H1 (cell line): ENCODE data around the gene IL19. TPM values are rescaled to one million over a fixed set of nuclear protein-coding genes. Genes with fewer than 3 reads are reported as not detected.

Experiments used
- CTCF ChIA-PET: fragments of 300-600 bp; sonication (Branson Sonifier 250); formaldehyde crosslinking; loops from one replicate; lab custom pipeline; 2021; ENCODE audit not compliant: partially characterized antibody; lab: Charles Lee
- POLR2A ChIA-PET: fragments of 300-600 bp; sonication (Branson Sonifier 250); formaldehyde crosslinking; loops from one replicate; lab custom pipeline; 2021; ENCODE audit warnings: inconsistent platforms; ENCODE audit not compliant: partially characterized antibody; lab: Charles Lee
- DNase-seq, 2 experiments: peaks; one replicate each; pipeline versions ENCODE4 v3.0.0 to v3.0.0-alpha.2; 2010 to 2022; ENCODE audit warnings: low spot score in 2 of 2, low read depth in 1 of 2, mixed read lengths in 1 of 2
- FAIRE-seq: peaks from 2 replicates; lab custom pipeline; 2011; peaks lifted over from hg19 to GRCh38; lab: Jason Lieb, UNC
- H2AFZ ChIP-seq: 2 replicates; pipeline ENCODE4 v1.8.1; 2012; ENCODE audit warnings: low read length, inconsistent platforms
- H2AK5ac ChIP-seq: 2 replicates; pipeline ENCODE4 v1.6.1; 2013; ENCODE audit warnings: low read depth, low read length
- H2BK120ac ChIP-seq: replicated peaks from 2 replicates; pipeline ENCODE3; 2013; ENCODE audit warnings: low read depth, low read length, inconsistent platforms
- H2BK12ac ChIP-seq: 2 replicates; pipeline ENCODE4 v1.6.1; 2013; ENCODE audit warnings: low read depth, low read length
- H2BK15ac ChIP-seq: 2 replicates; pipeline ENCODE4 v1.6.1; 2013; ENCODE audit warnings: low read length
- H2BK20ac ChIP-seq: 2 replicates; pipeline ENCODE4 v1.6.1; 2013; ENCODE audit warnings: low read length
- H2BK5ac ChIP-seq: 2 replicates; pipeline ENCODE4 v1.6.1; 2013; ENCODE audit warnings: low read depth, low read length
- H3K14ac ChIP-seq: 2 replicates; pipeline ENCODE4 v1.6.1; 2013; ENCODE audit warnings: inconsistent platforms; ENCODE audit not compliant: insufficient read length
- H3K18ac ChIP-seq: 2 replicates; pipeline ENCODE4 v1.6.1; 2013; ENCODE audit warnings: low read length; ENCODE audit errors: extremely low read depth
- H3K23ac ChIP-seq: 2 replicates; pipeline ENCODE4 v1.6.1; 2013; ENCODE audit warnings: inconsistent platforms; ENCODE audit not compliant: insufficient read length
- H3K23me2 ChIP-seq: 2 replicates; pipeline ENCODE4 v1.6.1; 2013; ENCODE audit warnings: low read depth, low read length
- H3K27ac ChIP-seq: 2 replicates; pipeline ENCODE4 v1.6.1; 2011; ENCODE audit warnings: low read depth, low read length, inconsistent platforms
- H3K27me3 ChIP-seq, 4 experiments: replicated peaks in 1 of 4; 1 replicate in 1 of 4; 2 replicates in 3 of 4; pipeline versions ENCODE4 v1.6.1 to v1.8.1; 2011 to 2013; ENCODE audit warnings: low read length in 3 of 4, mild to moderate bottlenecking in 3 of 4, inconsistent platforms in 2 of 4, mixed read lengths in 2 of 4, moderate library complexity in 1 of 4; ENCODE audit not compliant: control insufficient read depth in 3 of 4, insufficient read depth in 3 of 4; ENCODE audit errors: extremely low read depth in 1 of 4
- H3K36me3 ChIP-seq, 4 experiments: 2 replicates each; pipeline versions ENCODE4 v1.6.1 to v1.8.1; 2011 to 2013; ENCODE audit warnings: mild to moderate bottlenecking in 4 of 4, low read length in 3 of 4, moderate library complexity in 2 of 4, control low read depth in 1 of 4, inconsistent platforms in 1 of 4; ENCODE audit not compliant: insufficient read depth in 4 of 4, control insufficient read depth in 2 of 4
- H3K4ac ChIP-seq: replicated peaks from 2 replicates; pipeline ENCODE3; 2013; ENCODE audit warnings: low read length, low read depth, mixed read lengths, inconsistent platforms; ENCODE audit not compliant: insufficient read length
- H3K4me1 ChIP-seq, 4 experiments: replicated peaks in 1 of 4; 1 replicate in 1 of 4; 2 replicates in 3 of 4; pipeline versions ENCODE4 v1.6.1 to v1.8.1; 2011 to 2013; ENCODE audit warnings: low read length in 3 of 4, inconsistent platforms in 2 of 4, mixed read lengths in 1 of 4; ENCODE audit not compliant: insufficient read depth in 4 of 4, control insufficient read depth in 3 of 4
- H3K4me2 ChIP-seq, 2 experiments: 2 replicates each; pipeline versions ENCODE4 v1.6.1 to v1.8.1; 2011 to 2013; ENCODE audit warnings: low read depth in 2 of 2, low read length in 2 of 2, control low read depth in 1 of 2, inconsistent platforms in 1 of 2, mild to moderate bottlenecking in 1 of 2; ENCODE audit not compliant: insufficient read depth in 1 of 2
- H3K4me3 ChIP-seq, 4 experiments: fragments of 200-600, 300-600 bp in 1 of 4; sonication (generic), shearing (Covaris generic), sonication (Bioruptor Twin) in 1 of 4; 2 replicates each; pipeline versions ENCODE4 v1.5.1 to v1.8.1; 2011 to 2016; ENCODE audit warnings: low read length in 4 of 4, low read depth in 3 of 4, control low read depth in 2 of 4, inconsistent platforms in 2 of 4, mild to moderate bottlenecking in 2 of 4, mixed read lengths in 1 of 4, moderate library complexity in 1 of 4; ENCODE audit not compliant: insufficient read depth in 2 of 4; ENCODE audit errors: extremely low read depth in 1 of 4
- H3K56ac ChIP-seq: replicated peaks from 2 replicates; pipeline ENCODE3; 2013; ENCODE audit warnings: low read depth, mild to moderate bottlenecking, mixed read lengths, low read length, inconsistent platforms; ENCODE audit not compliant: insufficient read length
- H3K79me1 ChIP-seq: 2 replicates; pipeline ENCODE4 v1.6.1; 2013; ENCODE audit warnings: low read depth, low read length, control low read depth
- H3K79me2 ChIP-seq, 2 experiments: 2 replicates each; pipeline versions ENCODE4 v1.6.1 to v1.8.1; 2012 to 2013; ENCODE audit warnings: low read length in 2 of 2, mild to moderate bottlenecking in 2 of 2, inconsistent platforms in 1 of 2; ENCODE audit not compliant: insufficient read depth in 2 of 2, control insufficient read depth in 1 of 2
- H3K9ac ChIP-seq, 4 experiments: replicated peaks in 1 of 4; 1 replicate in 1 of 4; 2 replicates in 3 of 4; pipeline versions ENCODE4 v1.6.1 to v1.8.1; 2011 to 2013; ENCODE audit warnings: low read depth in 3 of 4, low read length in 3 of 4, control low read depth in 2 of 4, mild to moderate bottlenecking in 2 of 4, moderate library complexity in 2 of 4, inconsistent platforms in 1 of 4; ENCODE audit errors: extremely low read depth in 1 of 4
- H3K9me3 ChIP-seq, 2 experiments: 2 replicates each; pipeline versions ENCODE4 v1.6.1 to v1.8.1; 2012 to 2013; ENCODE audit warnings: mild to moderate bottlenecking in 2 of 2, moderate library complexity in 2 of 2, control low read depth in 1 of 2, inconsistent platforms in 1 of 2, low read depth in 1 of 2, low read length in 1 of 2, mixed read lengths in 1 of 2; ENCODE audit not compliant: insufficient read depth in 2 of 2
- H4K20me1 ChIP-seq, 2 experiments: replicated peaks in 1 of 2; 2 replicates each; pipeline versions ENCODE3 to v1.8.1; 2011 to 2013; ENCODE audit warnings: inconsistent platforms in 2 of 2, low read length in 2 of 2, mild to moderate bottlenecking in 1 of 2; ENCODE audit not compliant: insufficient read depth in 2 of 2, control insufficient read depth in 1 of 2
- H4K5ac ChIP-seq: 2 replicates; pipeline ENCODE4 v1.6.1; 2013; ENCODE audit warnings: low read length, low read depth, mixed read lengths, inconsistent platforms; ENCODE audit not compliant: insufficient read length
- H4K8ac ChIP-seq: 2 replicates; pipeline ENCODE4 v1.8.0; 2013; ENCODE audit warnings: mild to moderate bottlenecking, moderate library complexity, low read length, inconsistent platforms; ENCODE audit not compliant: insufficient read depth; ENCODE audit errors: extremely low read depth
- H4K91ac ChIP-seq: replicated peaks from 2 replicates; pipeline ENCODE3; 2013; ENCODE audit warnings: low read length, mixed read lengths, inconsistent platforms; ENCODE audit not compliant: insufficient read length
- GTF2F1 ChIP-seq: IDR thresholded peaks from 2 replicates; pipeline ENCODE4 v1.6.1; 2012; ENCODE audit warnings: low read depth, low read length, improper control_type of control experiment, borderline replicate concordance
- KDM4A ChIP-seq: IDR thresholded peaks from one replicate; pipeline ENCODE4 v1.7.1; 2012; ENCODE audit warnings: low read depth, mild to moderate bottlenecking, moderate library complexity, low read length, inconsistent platforms; ENCODE audit not compliant: severe bottlenecking
- KDM5A ChIP-seq: fragments of 200-600 bp; IDR thresholded peaks from 2 replicates; pipeline ENCODE4 v1.7.1; 2012; ENCODE audit warnings: mild to moderate bottlenecking, low read length, inconsistent platforms, mixed read lengths
- NANOG ChIP-seq: IDR thresholded peaks from 2 replicates; pipeline ENCODE4 v1.6.1; 2011; ENCODE audit warnings: low read length, low read depth, mild to moderate bottlenecking, inconsistent platforms; ENCODE audit not compliant: insufficient read depth, poor library complexity, severe bottlenecking
- SP4 ChIP-seq: IDR thresholded peaks from 2 replicates; pipeline ENCODE4 v1.6.1; 2012; ENCODE audit warnings: low read length, inconsistent platforms
- ZNF274 ChIP-seq: IDR thresholded peaks from 2 replicates; pipeline ENCODE4 v1.7.0; 2012; ENCODE audit warnings: low read length, borderline replicate concordance; ENCODE audit errors: extremely low read depth
- WGBS, 2 experiments: shearing (Covaris generic) in 1 of 2; methylation state at CpG; one replicate each; pipeline versions ENCODE4 v1.1.6 to v1.1.7; 2013 to 2015; ENCODE audit warnings: low lambda C conversion rate in 2 of 2, mixed read lengths in 2 of 2, inconsistent platforms in 1 of 2, low coverage in 1 of 2, missing lambda C conversion rate in 1 of 2; ENCODE audit not compliant: insufficient replicate concordance in 2 of 2, insufficient coverage in 1 of 2, insufficient read length in 1 of 2; ENCODE audit errors: extremely low coverage in 1 of 2, missing lambda C conversion rate in 1 of 2; 5-methylcytosine and 5-hydroxymethylcytosine counted together
- polyA plus RNA-seq, 7 experiments: library from polyadenylated mRNA; depleted of rRNA in 3 of 7; stranded (reverse) in 5 of 7; unstranded in 2 of 7; fragments of >200 nt in 5 of 7; fragments of 200-250 nt in 2 of 7; gene quantifications; 1 replicate in 5 of 7; 2 replicates in 1 of 7; 4 replicates in 1 of 7; pipeline versions ENCODE4 v1.2.1 to v1.2.3, GENCODE V29; 2011 to 2013; ENCODE audit warnings: missing spikeins in 2 of 7, mixed read lengths in 2 of 7
- total RNA-seq: library from RNA; stranded (reverse); fragmentation: NEBNext Ultra II Directional; extraction: Animal tissue kit (Norgen Biotek cat#: 25700); gene quantifications from 2 replicates; pipeline ENCODE4 v1.2.1, GENCODE V29; 2021

Gene IL19
- total and polyA plus RNA-seq, 2 of the 8 experiments (the other 6 are each of a cell fraction or from before 2014, with no cell fraction given), result not detected

- H3K9me3 ChIP-seq, result no peaks in the 10 kb centered on the region
- H4K20me1 ChIP-seq, result peaks cover 0 to 2% of the 10 kb centered on the region in 2 experiments
- H3K27me3 ChIP-seq, result no peaks in the 10 kb centered on the region
- H3K4me2 ChIP-seq, result no peak overlapping the region
- no peak overlapping the region for H2BK5ac ChIP-seq
- no peak overlapping the region for H4K8ac ChIP-seq
- H3K4me3 ChIP-seq, result no peak overlapping the region
- H4K5ac ChIP-seq, result no peak overlapping the region
- no peaks in the 10 kb centered on the region for H3K79me2 ChIP-seq
- no peak overlapping the region for H3K9ac ChIP-seq
- no peak overlapping the region for H3K4ac ChIP-seq
- ChIA-PET POLR2A (no interaction called here), CTCF (interaction anchor here (1.0 to 3.5 kb wide), 12 partner anchors 9 to 150 kb away, joined by 3 to 12 read pairs (median 6); partner anchors contain the start of gene IL24)
- H3K56ac ChIP-seq, result no peak overlapping the region
- H3K4me1 ChIP-seq, result no peaks in the 10 kb centered on the region
- H2BK12ac ChIP-seq, result no peak overlapping the region
- no peak overlapping the region for H2AK5ac ChIP-seq
- H3K23ac ChIP-seq, result no peak overlapping the region
- no peak overlapping the region for H2BK20ac ChIP-seq
- H2BK15ac ChIP-seq, result no peak overlapping the region
- H3K79me1 ChIP-seq, result no peaks in the 10 kb centered on the region
- 92% methylated on average over 4 of the region's 4 CpGs; no CpG with 5 or more reads in 1 of the 2 experiments for WGBS, 2 experiments
- H3K14ac ChIP-seq, result no peak overlapping the region
- no peak overlapping the region for H3K18ac ChIP-seq
- TF ChIP-seq NANOG (no peak), ZNF274 (no peak), GTF2F1 (no peak), KDM5A (no peak), KDM4A (no peak), SP4 (no peak)
- no peak overlapping the region for H4K91ac ChIP-seq
- H3K36me3 ChIP-seq, result no peaks in the 10 kb centered on the region
- no peak for FAIRE-seq
- no peak overlapping the region for H2AFZ ChIP-seq
- no peaks in the 10 kb centered on the region for H3K23me2 ChIP-seq
- peak in 1 of 2 experiments; percentile 10 for DNase-seq
- no peak overlapping the region for H2BK120ac ChIP-seq
- no peak overlapping the region for H3K27ac ChIP-seq
Measured at GRCh38 chr1:206831650-206832049, 61.1 kb downstream of the IL19 start.
